Adipocyte (in vitro differentiated cells): Measurements from ENCODE around the gene KIF6.
"Not testable (repeated sequence)": the region's sequence is repeated elsewhere in the genome, so short reads cannot be mapped to it uniquely, and the experiment has no call there.

Experiments used
- DNase-seq: peaks from one replicate; pipeline ENCODE4 v3.0.0-alpha.2; 2015; ENCODE audit warnings: low read depth
- H3K27me3 ChIP-seq: replicated peaks from 2 replicates; pipeline ENCODE4 v1.7.0; 2013; ENCODE audit warnings: mild to moderate bottlenecking, low read length, moderate library complexity; ENCODE audit not compliant: control insufficient read depth, insufficient read depth
- H3K36me3 ChIP-seq: 2 replicates; pipeline ENCODE4 v1.7.0; 2013; ENCODE audit warnings: low read length, mild to moderate bottlenecking, moderate library complexity; ENCODE audit not compliant: control insufficient read depth, insufficient read depth, severe bottlenecking
- H3K4me1 ChIP-seq: 2 replicates; pipeline ENCODE4 v1.7.0; 2013; ENCODE audit warnings: mild to moderate bottlenecking, low read length, moderate library complexity; ENCODE audit not compliant: control insufficient read depth, insufficient read depth
- H3K4me3 ChIP-seq: 2 replicates; pipeline ENCODE4 v1.7.0; 2013; ENCODE audit warnings: mild to moderate bottlenecking, low read length, moderate library complexity
- H3K9ac ChIP-seq: 2 replicates; pipeline ENCODE4 v1.7.0; 2013; ENCODE audit warnings: mild to moderate bottlenecking, low read length, moderate library complexity
- H3K9me3 ChIP-seq: 2 replicates; pipeline ENCODE4 v1.7.0; 2013; ENCODE audit warnings: mild to moderate bottlenecking, low read length, moderate library complexity; ENCODE audit not compliant: control insufficient read depth

KIF6 gene

DNA sequence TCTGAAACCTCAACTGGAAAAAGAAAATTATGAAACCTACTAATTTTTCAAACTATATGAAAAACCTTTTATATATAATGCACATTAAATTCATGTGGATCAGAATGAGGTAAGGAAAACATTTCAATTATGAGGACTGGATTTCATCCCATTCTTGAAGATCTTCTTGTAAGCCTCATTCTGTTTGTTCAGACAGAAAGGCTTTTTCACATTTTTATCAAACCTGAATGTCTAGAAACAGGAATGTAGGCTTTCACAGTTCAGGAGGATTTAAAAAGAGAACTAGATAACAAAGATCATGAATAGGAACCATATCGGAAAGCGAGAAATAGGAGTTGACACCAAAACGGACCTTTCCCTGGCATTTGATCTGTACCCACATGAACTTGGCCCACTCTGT is 210.2 kb downstream of the KIF6 start:
- H3K27me3 ChIP-seq, result no peaks in the 10 kb centered on the region
- DNase-seq, result peak; percentile 15
- no peaks in the 10 kb centered on the region for H3K36me3 ChIP-seq
- H3K4me1 ChIP-seq, result peaks cover 18% of the 10 kb centered on the region
- no peaks in the 10 kb centered on the region for H3K9me3 ChIP-seq
- no peak overlapping the region for H3K9ac ChIP-seq
- H3K4me3 ChIP-seq, result no peak overlapping the region

- not testable (repeated sequence) for H3K36me3 ChIP-seq, DNase-seq, H3K9ac ChIP-seq, H3K9me3 ChIP-seq, H3K4me3 ChIP-seq, H3K4me1 ChIP-seq, H3K27me3 ChIP-seq
Measured at GRCh38 chr6:39509831-39510230, 215.4 kb downstream of the KIF6 start.

GRCh38 chr6:39508515-39508914 is 216.7 kb downstream of the KIF6 start:
- no peak overlapping the region for H3K4me3 ChIP-seq

DNA sequence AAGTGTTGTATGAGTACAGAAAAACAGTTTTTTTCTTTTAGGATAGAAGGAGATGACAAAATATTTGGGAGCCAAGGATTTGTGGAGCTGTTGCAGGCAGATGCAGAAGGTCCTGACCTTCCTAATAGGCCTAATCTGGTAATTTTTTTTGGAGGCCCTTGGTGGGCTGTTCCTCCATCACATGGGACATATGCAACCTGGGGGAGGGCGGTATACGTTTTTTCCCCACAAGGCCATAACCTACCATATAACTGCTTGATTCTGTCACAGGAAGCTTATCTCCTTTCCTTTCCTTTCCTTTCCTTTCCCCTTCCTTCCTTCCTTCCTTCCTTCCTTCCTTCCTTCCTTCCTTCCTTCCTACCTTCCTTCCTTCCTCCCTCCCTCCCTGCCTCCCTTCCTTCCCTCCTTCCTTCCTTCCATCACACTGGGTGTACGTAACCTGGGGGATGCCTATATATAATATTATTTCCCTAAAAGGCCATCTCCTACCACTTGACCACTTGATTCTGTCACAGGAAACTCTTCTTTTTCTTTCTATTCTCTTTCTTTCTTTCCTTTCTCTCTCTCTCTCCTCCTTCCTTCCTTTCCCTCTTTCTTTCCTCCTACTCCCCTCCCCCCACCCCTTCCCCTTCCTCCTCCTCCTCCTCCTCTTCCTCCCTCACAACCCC is 217.7 kb downstream of the KIF6 start:
- H3K9ac ChIP-seq, result no peak overlapping the region
- no peaks in the 10 kb centered on the region for H3K27me3 ChIP-seq
- DNase-seq, result no peak
- H3K4me3 ChIP-seq, result no peak overlapping the region
- peaks cover 19% of the 10 kb centered on the region for H3K9me3 ChIP-seq
- no peaks in the 10 kb centered on the region for H3K36me3 ChIP-seq
- no peaks in the 10 kb centered on the region for H3K4me1 ChIP-seq

More at GRCh38 chr6:39508515-39508914, 216.7 kb downstream of the KIF6 start:
- Histone ChIP-seq H3K9ac (no peak overlapping the region), H3K4me1 (no peaks in the 10 kb centered on the region), H3K36me3 (no peaks in the 10 kb centered on the region), H3K27me3 (no peaks in the 10 kb centered on the region), H3K9me3 (peaks cover 9% of the 10 kb centered on the region)
- DNase-seq, result no peak

GRCh38 chr6:39502362-39502955 is 222.7 kb downstream of the KIF6 start:
- not testable (repeated sequence) for H3K36me3 ChIP-seq, DNase-seq, H3K9ac ChIP-seq, H3K4me1 ChIP-seq, H3K27me3 ChIP-seq
- peak overlapping the region; percentile 44 for H3K4me3 ChIP-seq
- H3K9me3 ChIP-seq, result peaks cover 47% of the 10 kb centered on the region

DNA sequence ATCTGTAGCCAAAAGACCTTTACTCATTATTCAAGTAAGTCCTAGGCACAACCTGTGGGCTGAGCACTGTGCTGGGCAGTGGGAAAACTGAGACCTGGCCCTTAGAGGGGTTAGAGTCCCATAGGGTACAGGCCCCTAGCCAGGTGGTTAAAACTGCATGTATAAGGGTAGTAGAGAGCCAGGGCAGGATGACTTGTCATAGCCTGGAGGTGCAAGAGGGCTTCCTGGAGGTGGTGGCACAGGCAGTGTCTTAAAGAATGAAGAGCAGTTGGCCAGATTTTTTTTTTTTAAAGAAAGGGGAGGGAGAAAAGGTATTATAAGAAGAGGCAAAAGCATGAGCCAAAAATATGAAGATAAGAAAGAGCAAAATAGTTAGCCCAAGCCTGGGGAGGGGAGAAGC is 226.2 kb downstream of the KIF6 start:
- Histone ChIP-seq H3K27me3 (no peaks in the 10 kb centered on the region), H3K9ac (no peak overlapping the region), H3K9me3 (peaks cover 38% of the 10 kb centered on the region), H3K4me1 (peaks cover 30% of the 10 kb centered on the region), H3K36me3 (no peaks in the 10 kb centered on the region), H3K4me3 (no peak overlapping the region)
- no peak for DNase-seq

DNA sequence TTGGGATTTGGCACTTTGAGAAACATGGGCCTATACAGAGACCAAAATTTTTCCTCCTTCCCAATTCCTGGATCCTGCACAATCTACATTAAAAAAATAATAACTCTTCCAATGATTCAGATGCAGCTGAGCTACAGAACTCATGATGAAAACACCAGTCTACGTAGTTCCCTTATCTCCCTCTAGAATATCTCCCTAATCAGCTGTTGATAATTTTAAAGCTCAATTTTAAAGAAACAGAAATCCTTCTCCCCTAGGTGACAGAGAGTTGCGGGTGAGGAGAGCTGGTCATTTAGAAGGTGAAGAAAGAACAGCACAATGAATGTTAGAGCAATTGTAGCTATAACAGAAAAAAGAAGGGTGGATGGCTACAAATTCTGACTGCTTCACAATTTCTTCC is 227.1 kb downstream of the KIF6 start:
- DNase-seq, result no peak
- peaks cover 40% of the 10 kb centered on the region for H3K4me1 ChIP-seq
- H3K36me3 ChIP-seq, result no peaks in the 10 kb centered on the region
- peaks cover 34% of the 10 kb centered on the region for H3K9me3 ChIP-seq
- H3K4me3 ChIP-seq, result no peak overlapping the region
- H3K27me3 ChIP-seq, result no peaks in the 10 kb centered on the region
- H3K9ac ChIP-seq, result no peak overlapping the region

DNA sequence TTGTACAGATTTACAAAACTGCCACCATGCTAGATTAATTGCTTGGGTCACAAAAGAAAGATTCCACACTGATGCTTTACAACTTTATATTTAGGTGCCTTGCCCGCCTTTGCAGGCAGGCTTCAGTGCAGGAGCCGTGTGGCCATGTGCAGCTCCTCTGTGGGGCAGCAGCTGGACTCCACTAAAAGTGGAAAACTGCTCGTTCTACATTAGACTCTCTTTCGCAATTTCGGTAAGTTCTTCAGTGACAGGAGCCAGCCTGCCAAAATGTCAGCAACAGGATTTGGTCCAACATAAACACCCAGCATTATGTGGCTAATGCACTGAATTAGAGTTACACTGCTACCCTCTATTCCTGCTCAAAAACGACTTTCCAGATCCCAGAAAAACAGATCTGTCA is 228.3 kb downstream of the KIF6 start:
- Histone ChIP-seq H3K36me3 (no peaks in the 10 kb centered on the region), H3K4me1 (peaks cover 45% of the 10 kb centered on the region), H3K9ac (no peak overlapping the region), H3K9me3 (peaks cover 23% of the 10 kb centered on the region), H3K27me3 (no peaks in the 10 kb centered on the region), H3K4me3 (no peak overlapping the region)
- DNase-seq, result peak; percentile 81

GRCh38 chr6:39496456-39496855 is 228.8 kb downstream of the KIF6 start:
- Histone ChIP-seq H3K27me3 (no peaks in the 10 kb centered on the region), H3K9me3 (peaks cover 18% of the 10 kb centered on the region), H3K4me3 (no peak overlapping the region), H3K9ac (no peak overlapping the region), H3K36me3 (no peaks in the 10 kb centered on the region), H3K4me1 (peaks cover 45% of the 10 kb centered on the region)
- DNase-seq, result no peak

GRCh38 chr6:39495640-39496039 is 229.6 kb downstream of the KIF6 start:
- Histone ChIP-seq H3K27me3 (no peaks in the 10 kb centered on the region), H3K4me3 (no peak overlapping the region), H3K9ac (no peak overlapping the region), H3K36me3 (no peaks in the 10 kb centered on the region), H3K4me1 (peaks cover 45% of the 10 kb centered on the region), H3K9me3 (peaks cover 10% of the 10 kb centered on the region)
- no peak for DNase-seq

GRCh38 chr6:39494998-39495397 is 230.2 kb downstream of the KIF6 start:
- no peak for DNase-seq
- Histone ChIP-seq H3K4me1 (peaks cover 49% of the 10 kb centered on the region), H3K9me3 (peaks cover 5% of the 10 kb centered on the region), H3K4me3 (no peak overlapping the region), H3K36me3 (no peaks in the 10 kb centered on the region), H3K27me3 (no peaks in the 10 kb centered on the region), H3K9ac (no peak overlapping the region)

DNA sequence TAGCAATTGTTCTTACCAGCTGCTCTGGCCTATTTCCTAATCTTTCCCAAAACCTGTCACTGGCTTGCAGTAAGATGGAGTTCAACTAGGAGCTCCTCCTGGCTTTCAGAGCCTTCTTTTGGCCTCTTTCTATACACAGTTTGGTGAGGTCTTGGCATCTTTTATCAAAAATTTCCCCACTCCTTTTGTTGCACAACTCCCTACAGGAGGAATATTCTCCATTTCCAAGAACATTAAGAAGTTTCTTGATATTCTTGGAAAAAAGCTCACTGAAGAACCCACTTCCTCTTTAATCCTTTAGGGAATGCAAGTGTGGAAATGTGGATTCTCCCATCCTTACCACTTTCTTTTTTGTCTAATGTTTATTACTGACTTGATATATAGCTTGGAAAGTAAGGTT is 231.4 kb downstream of the KIF6 start:
- no peaks in the 10 kb centered on the region for H3K36me3 ChIP-seq
- H3K4me3 ChIP-seq, result no peak overlapping the region
- no peaks in the 10 kb centered on the region for H3K27me3 ChIP-seq
- no peaks in the 10 kb centered on the region for H3K9me3 ChIP-seq
- DNase-seq, result peak; percentile 26
- peaks cover 56% of the 10 kb centered on the region for H3K4me1 ChIP-seq
- peak overlapping the region; percentile 15 for H3K9ac ChIP-seq
